GM18867 (cell line): ENCODE measurements around the gene CACNA1E.
"Not testable (repeated sequence)": the region's sequence is repeated elsewhere in the genome, so short reads cannot be mapped to it uniquely, and the experiment has no call there.

Source experiments
- ATAC-seq: cut with Tn5 transposase; IDR thresholded peaks from one replicate; pipeline ENCODE4 v1.9.1; 2021; ENCODE audit warnings: mild to moderate bottlenecking, moderate library complexity; ENCODE audit not compliant: unreplicated experiment

The CACNA1E gene

DNA sequence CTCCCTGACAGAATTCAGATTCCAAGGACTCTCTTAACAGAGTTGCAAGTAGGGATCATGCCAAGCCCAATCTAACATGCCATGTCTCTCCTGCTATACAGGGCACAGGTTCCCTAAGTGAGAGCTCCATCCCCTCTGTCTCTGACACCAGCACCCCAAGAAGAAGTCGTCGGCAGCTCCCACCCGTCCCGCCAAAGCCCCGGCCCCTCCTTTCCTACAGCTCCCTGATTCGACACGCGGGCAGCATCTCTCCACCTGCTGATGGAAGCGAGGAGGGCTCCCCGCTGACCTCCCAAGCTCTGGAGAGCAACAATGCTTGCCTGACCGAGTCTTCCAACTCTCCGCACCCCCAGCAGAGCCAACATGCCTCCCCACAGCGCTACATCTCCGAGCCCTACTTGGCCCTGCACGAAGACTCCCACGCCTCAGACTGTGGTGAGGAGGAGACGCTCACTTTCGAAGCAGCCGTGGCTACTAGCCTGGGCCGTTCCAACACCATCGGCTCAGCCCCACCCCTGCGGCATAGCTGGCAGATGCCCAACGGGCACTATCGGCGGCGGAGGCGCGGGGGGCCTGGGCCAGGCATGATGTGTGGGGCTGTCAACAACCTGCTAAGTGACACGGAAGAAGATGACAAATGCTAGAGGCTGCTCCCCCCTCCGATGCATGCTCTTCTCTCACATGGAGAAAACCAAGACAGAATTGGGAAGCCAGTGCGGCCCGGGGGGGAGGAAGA is 315.0 kb downstream of the CACNA1E start:
- ATAC-seq: no peak

- ATAC-seq: no peak
These were observed 318.3 kb downstream of the CACNA1E start for GRCh38 chr1:181801617-181802016.

DNA sequence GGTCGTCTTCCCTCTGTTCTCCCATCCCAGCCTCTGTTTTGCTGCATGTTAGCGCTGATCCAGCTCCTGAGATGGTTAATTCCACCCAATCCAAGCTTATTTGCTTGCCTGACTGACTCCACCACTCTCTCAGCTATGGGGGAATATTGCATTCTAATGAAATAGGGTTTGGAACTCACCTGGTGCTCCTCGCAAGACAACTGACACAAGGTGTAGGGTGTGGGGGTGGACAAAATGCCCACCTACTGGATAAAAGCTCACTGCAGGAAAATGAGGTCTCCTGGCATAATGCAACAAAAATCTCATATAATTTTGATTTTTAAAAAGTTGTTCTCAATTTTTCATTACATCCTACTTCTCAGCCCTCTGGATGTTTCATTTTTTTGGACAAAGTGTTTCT is 319.1 kb downstream of the CACNA1E start:
- no peak for ATAC-seq

GRCh38 chr1:181803421-181803820 is 320.1 kb downstream of the CACNA1E start:
- no peak for ATAC-seq

DNA sequence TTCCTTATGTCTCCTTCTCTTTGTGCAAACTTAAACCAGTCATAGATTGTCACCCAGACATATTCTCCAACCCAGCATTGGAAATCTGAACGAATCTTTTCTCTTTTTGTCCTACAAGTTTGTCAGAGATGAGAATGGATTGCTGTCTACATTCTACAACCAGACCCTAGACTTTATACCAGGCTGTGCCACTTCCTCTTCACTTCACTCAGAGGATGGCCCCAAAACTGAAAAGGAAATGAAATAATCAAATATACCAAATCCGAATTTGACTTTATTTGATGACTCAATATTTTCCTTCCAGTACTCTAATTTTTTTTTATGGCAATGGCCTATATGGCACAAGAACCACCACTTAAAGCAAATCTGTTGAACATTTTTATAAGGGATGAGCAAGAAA is 321.7 kb downstream of the CACNA1E start:
- no peak for ATAC-seq

- ATAC-seq: no peak
These were observed 323.4 kb downstream of the CACNA1E start for GRCh38 chr1:181806746-181807145.

GRCh38 chr1:181807251-181807650 is 323.9 kb downstream of the CACNA1E start:
- ATAC-seq: no peak

DNA sequence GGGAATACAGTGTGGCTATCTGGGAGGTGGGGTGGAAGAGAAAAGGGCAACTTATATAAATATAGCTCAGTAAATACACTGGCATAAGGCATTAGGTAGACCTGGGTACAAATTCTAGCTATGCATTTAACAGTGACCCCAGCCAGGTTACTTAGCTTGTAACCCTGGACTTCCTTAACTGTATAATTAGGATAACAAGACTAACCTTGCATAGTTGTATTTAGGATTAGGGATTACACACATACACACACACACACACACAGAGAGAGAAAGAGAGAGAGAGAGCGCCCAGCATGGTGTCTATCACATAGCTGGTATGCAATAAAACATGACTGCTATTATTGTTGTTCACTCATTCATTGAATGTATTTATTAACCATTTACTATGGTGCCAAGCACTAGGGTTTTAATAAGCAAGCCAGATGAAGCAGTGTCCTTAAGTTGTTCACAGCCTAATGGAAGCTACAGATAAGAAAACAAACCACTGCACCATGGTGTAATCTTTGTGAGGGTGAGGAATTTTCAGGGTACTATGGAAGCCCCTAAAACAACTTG is 326.8 kb downstream of the CACNA1E start:
- no peak for ATAC-seq

GRCh38 chr1:181812208-181812607 is 328.9 kb downstream of the CACNA1E start:
- ATAC-seq: no peak

GRCh38 chr1:181813266-181813665 is 329.9 kb downstream of the CACNA1E start:
- no peak for ATAC-seq

GRCh38 chr1:181816608-181817007 is 333.3 kb downstream of the CACNA1E start:
- no peak for ATAC-seq

DNA sequence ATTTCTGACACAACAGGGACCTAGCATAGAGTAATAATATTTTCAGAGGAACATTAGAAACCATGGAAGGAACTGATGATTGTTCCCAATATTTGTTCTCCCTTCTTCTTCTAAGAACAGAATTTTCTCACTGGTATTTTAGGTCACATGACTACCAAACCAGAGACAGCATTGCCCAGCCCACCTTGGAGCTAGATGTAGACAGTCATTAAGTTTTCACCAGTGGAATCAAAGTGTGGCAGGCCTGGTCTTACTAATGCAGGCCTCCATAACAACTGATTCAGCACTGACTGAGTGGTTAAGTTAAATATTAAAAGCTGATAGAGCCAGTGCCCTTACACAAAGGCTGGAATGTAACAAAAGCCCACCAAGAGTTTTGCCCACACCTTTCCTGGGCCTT is 333.8 kb downstream of the CACNA1E start:
- no peak for ATAC-seq

DNA sequence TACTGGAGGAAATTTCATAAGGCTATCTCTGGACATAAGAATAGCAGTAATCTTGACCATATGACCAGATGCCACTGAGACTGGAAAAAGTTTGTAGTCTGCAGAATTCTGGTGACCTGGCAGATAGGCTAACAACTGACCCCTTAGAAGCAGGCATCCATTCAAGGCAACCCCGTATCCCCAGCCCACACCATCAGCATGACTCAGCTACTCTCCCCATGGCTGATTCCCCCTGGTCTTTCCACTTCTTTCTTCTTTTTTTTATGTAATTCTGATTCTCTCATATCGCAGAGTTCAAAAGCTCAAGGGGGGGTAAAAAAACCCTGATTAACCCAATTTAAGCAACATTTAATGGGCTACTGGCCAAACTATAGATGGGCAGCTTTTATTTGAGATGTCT is 335.1 kb downstream of the CACNA1E start:
- no peak for ATAC-seq

DNA sequence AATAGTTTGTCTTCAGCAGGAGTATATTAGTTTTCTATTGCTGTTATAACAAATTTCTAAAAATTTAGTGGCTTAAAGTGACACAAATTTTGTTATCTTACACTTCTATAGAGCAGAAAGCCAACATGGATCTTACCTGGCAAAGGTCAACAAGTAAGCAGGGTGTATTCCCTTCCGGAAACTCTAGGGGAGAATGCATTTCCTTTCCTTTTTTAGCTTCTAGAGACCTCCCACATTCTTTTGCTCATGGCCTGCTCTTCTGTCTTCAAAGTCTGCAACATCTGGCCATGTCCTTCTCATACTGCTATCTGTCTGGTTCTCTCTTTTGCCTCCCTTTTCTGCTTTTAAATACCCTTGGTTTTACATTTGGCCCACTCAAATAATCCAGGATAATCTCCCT is 335.6 kb downstream of the CACNA1E start:
- no peak for ATAC-seq

GRCh38 chr1:181821701-181822100 is 338.4 kb downstream of the CACNA1E start:
- no peak for ATAC-seq

DNA sequence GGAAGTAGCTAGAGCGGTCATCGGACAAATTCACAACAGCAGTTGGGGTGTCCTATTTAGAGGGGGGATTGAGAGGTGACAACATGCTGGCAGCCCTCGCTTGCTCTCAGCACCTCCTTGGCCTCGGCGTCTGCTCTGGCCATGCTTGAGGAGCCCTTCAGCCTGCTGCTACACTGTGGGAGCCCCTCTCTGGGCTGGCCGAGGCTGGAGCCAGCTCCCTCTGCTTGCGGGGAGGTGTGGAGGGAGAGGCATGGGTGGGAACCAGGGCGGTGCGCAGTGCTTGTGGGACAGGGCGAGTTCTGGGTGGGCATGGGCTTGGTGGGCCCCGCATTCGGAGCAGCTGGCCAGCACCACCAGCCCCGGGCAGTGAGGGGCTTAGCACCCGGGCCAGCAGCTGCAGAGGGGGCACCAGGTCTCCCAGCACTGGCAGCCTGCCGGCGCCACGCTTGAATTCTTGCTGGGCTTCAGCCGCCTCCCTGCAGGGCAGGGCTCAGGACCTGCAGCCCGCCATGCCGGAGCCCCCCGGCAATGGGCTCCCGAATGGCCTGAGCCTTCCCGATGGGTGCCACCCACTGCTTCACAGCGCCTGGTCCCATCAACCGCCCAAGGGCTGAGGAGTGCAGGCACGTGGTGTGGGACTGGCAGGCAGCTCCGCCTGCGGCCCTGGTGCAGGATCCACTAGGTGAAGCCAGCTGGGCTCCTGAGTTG is 349.0 kb downstream of the CACNA1E start:
- ATAC-seq: not testable (repeated sequence)

GRCh38 chr1:181846001-181846645 is 362.8 kb downstream of the CACNA1E start:
- ATAC-seq: no peak

DNA sequence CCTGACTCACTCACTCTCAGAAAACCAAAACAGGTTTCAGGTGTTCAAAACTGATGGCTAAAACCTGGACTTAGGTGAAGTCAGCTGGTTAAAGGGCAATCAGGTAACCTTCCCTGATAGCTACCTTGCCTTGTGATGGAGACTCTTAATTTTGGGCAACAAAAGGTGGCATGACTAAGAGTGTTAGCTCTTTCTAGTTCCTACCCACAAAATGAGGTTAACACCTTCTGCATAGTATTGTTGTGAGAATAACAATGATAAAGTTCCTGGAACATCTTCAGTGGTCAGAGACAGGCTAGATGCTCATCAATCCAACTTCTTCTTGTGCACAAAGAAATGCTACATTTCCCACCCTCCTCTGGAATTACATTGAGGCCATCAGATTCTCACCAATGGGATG is 363.4 kb downstream of the CACNA1E start:
- ATAC-seq: no peak

DNA sequence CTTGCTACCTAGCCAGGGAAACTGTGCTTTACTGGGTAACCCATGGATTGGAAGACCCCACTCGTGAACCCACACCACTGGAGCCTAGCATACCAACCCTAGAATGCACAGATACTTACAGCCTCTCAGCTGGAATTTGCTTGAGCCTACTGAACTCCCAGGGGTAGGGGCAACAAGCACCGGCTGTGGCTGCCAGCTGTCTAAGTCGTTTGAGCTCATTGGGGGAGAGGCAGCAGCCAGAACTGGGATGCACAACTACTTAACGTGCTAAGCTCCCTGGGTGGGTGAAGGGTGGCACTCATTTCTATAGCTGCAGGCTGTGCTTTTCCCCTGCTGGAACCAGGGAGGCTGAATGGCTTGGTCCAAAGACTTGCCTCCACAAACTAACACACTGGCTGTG is 365.8 kb downstream of the CACNA1E start:
- no peak for ATAC-seq

DNA sequence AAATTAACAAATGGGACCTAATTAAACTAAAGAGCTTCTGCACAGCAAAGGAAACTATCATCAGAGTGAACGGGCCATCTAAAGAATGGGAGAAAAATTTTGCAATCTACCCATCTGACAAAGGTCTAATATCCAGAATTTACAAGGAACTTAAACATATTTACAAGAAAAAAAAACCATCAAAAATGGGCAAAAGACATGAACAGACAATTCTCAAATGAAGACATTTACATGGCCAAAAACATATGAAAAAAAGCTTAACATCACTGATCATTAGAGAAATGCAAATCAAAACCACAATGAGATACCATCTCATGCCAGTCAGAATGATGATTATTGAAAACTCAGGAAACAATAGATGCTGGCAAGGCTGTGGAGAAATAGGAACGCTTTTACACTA is 370.9 kb downstream of the CACNA1E start:
- not testable (repeated sequence) for ATAC-seq

DNA sequence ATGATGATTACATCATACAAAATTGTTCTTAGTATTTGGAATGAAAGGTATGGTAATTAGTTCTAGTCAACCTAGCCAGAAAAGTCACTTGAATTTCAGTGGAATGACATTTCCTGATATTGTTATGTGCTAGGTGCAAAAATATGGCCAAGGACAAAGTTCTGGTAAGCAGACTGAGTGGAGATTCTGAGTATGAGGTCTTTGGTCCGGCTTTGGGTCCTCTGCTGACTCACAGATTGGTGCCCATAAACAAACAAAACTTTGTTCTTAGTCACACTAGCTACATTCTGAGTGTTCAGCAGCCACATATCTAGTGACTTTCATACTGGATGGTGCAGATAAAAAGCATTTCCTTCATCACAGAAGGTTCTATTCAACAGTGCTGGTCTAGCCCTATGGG is 372.1 kb downstream of the CACNA1E start:
- no peak for ATAC-seq
